Activated CD4-positive, alpha-beta T cell treated with anti-CD3 and anti-CD28 coated beads, Interleukin-2, amount 10 ng/mL, durations not matched to agents 7 days and 5 days (primary cell): ENCODE data around the gene YWHAH. TPM values are rescaled to one million over a fixed set of nuclear protein-coding genes. Genes with fewer than 3 reads are reported as not detected.

Source experiments
- CTCF ChIA-PET: fragments of 350-600 bp; sonication (Branson Sonifier 250); formaldehyde crosslinking; loops from one replicate; lab custom pipeline; 2021; ENCODE audit warnings: antibody characterized with exemption; lab: Charles Lee
- POLR2A ChIA-PET: fragments of 350-600 bp; sonication (Branson Sonifier 250); formaldehyde crosslinking; loops from one replicate; lab custom pipeline; 2021; ENCODE audit warnings: antibody characterized with exemption; lab: Charles Lee
- DNase-seq: peaks from one replicate; pipeline ENCODE4 v3.0.0-alpha.2; 2020
- H3K27ac Mint-ChIP-seq: one replicate; pipeline ENCODE4 v1.8.0; 2021; ENCODE audit warnings: mild to moderate bottlenecking, moderate library complexity, mixed read lengths
- H3K27me3 Mint-ChIP-seq: one replicate; pipeline ENCODE4 v1.8.0; 2021; ENCODE audit warnings: mixed read lengths
- H3K36me3 Mint-ChIP-seq: one replicate; pipeline ENCODE4 v1.8.0; 2021; ENCODE audit warnings: low read depth, mixed read lengths
- H3K4me1 Mint-ChIP-seq: one replicate; pipeline ENCODE4 v1.8.0; 2021; ENCODE audit warnings: mixed read lengths
- H3K4me3 Mint-ChIP-seq: one replicate; pipeline ENCODE4 v1.8.0; 2021; ENCODE audit warnings: mild to moderate bottlenecking, moderate library complexity, mixed read lengths
- H3K9me3 Mint-ChIP-seq: one replicate; pipeline ENCODE4 v1.8.0; 2021; ENCODE audit warnings: mixed read lengths
- total RNA-seq, 2 experiments: library from RNA; stranded (reverse); gene quantifications; one replicate each; pipeline ENCODE4 v1.2.3, GENCODE V29; 2021

YWHAH gene
- total RNA-seq, 2 experiments from 2014 or later = 182 to 190 TPM

DNA sequence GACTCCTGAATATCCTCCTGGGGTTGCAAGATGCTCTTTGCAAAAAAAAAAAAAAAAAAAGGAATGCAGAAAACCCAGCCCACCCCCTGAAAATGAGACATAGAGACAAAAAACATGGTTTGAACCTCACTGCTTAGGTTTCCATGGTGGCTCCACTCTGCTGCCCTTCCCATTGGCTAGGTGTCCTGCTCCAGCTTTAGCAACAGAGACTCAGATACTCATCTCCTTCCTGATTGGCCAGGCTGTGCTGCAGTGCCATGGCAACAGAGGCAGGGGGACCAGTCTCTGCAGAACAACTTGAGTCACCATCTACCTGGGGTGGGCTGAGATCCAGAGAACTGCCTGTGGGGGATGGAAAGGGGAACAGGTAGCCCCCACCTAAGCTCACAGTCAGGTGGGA, 17.4 kb upstream of the YWHAH start:
- peaks cover 17% of the 10 kb centered on the region for H3K27me3 Mint-ChIP-seq
- no peak overlapping the region for H3K27ac Mint-ChIP-seq
- no peaks in the 10 kb centered on the region for H3K36me3 Mint-ChIP-seq
- POLR2A ChIA-PET = no interaction called here
- no peak overlapping the region for H3K4me3 Mint-ChIP-seq
- CTCF ChIA-PET = interaction anchor here (0.5 to 0.6 kb wide), 2 partner anchors 30 to 112 kb away, joined by 3 to 4 read pairs; no protein-coding TSS in a partner anchor
- no peaks in the 10 kb centered on the region for H3K9me3 Mint-ChIP-seq
- peaks cover 10% of the 10 kb centered on the region for H3K4me1 Mint-ChIP-seq
- no peak for DNase-seq

DNA sequence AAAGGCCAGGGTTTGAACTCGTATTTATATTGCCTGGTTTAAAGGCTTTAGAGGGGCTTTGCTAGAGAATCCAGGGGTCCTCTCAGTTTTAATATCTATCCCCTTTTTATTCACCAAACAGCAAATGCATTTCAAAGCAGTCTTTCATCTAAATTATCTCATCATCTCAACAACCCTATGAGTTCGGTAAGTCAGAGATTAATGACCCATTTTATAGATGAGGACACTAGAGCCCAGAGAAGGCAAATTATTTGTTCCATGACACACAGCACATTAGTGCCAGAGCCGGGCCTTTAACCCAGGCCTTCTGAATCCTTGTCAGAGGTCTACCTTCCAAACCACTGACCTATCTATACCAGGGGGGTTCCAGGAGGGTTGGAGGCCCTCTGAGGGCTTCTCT, 16.8 kb upstream of the YWHAH start:
- POLR2A ChIA-PET = no interaction called here
- Mint-ChIP-seq H3K4me3 (no peak overlapping the region), H3K27ac (no peak overlapping the region)

DNA sequence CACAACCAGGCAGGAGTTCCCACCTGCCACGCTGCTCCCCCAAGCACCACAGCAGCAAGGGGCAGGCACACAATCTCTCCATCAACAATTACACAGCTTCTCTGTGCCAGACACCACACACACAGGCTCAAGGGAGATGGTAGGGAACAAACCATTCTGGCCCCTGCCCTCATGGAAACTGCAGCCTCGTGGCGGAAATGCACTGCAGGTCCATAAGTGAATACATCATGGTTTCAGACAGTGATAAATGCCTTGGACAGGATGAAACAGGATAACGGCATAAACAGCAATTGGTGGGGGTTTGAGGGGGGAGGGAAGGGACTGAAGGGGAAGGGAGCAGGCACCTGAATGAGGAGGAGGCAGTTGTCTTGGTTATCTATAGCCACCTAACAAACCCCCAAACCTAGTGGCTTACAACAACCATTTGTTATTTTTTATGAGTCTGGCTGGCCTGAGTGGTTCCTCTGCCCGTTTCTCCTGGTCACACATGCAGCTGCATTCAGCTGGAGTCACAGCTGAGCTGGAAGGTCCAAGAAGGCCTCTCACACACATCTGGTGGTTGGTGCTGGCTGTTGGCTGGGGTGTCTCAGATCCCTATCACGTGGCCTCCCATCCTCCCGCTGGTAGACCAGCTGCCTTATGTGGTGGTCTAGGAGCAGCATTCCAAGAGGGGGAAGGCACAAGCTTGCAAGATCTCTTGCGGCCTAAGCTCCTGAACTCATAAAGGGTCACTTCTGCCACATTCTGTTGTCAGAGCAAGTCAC, 15.0 kb upstream of the YWHAH start:
- Mint-ChIP-seq H3K4me1 (no peaks in the 10 kb centered on the region), H3K27ac (no peak overlapping the region), H3K4me3 (no peak overlapping the region), H3K9me3 (no peaks in the 10 kb centered on the region), H3K27me3 (peaks cover 20% of the 10 kb centered on the region), H3K36me3 (no peaks in the 10 kb centered on the region)
- DNase-seq = no peak
- POLR2A ChIA-PET = no interaction called here
- CTCF ChIA-PET = interaction anchor here (1.2 kb wide), 1 partner anchor 12 kb away, joined by 3 read pairs; no protein-coding TSS in a partner anchor

More for the DNA sequence above, 16.8 kb upstream of the YWHAH start:
- Mint-ChIP-seq H3K27me3 (peaks cover 17% of the 10 kb centered on the region), H3K9me3 (no peaks in the 10 kb centered on the region), H3K4me1 (peaks cover 7% of the 10 kb centered on the region), H3K36me3 (no peaks in the 10 kb centered on the region)
- CTCF ChIA-PET = no interaction called here
- no peak for DNase-seq

DNA sequence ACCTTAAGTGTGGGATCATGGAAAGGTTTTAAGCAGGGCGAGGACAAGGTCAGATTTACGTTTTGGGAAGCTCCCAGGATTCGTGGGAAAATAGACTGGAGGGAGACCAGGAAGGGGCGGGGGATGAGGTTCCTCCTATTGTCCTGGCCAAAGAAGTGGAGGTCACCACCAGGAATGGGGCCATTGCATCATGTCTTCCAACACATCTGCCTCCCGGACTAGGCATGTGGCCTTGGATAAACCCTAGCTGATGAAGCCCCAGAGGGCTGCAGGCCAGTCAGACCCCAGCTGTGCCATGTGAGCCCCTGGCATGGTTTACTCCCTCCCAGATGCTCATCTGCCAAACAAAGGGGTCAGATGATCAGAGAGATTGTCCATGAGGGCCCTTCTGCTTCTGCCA, 11.5 kb upstream of the YWHAH start:
- peaks cover 2% of the 10 kb centered on the region for H3K4me1 Mint-ChIP-seq
- H3K27ac Mint-ChIP-seq = no peak overlapping the region
- no peak overlapping the region for H3K4me3 Mint-ChIP-seq
- no peak for DNase-seq
- POLR2A ChIA-PET = no interaction called here
- H3K27me3 Mint-ChIP-seq = peaks cover 9% of the 10 kb centered on the region
- H3K9me3 Mint-ChIP-seq = no peaks in the 10 kb centered on the region
- CTCF ChIA-PET = interaction anchor here (1.2 kb wide), 1 partner anchor 38 kb away, joined by 4 read pairs; no protein-coding TSS in a partner anchor
- H3K36me3 Mint-ChIP-seq = no peaks in the 10 kb centered on the region

DNA sequence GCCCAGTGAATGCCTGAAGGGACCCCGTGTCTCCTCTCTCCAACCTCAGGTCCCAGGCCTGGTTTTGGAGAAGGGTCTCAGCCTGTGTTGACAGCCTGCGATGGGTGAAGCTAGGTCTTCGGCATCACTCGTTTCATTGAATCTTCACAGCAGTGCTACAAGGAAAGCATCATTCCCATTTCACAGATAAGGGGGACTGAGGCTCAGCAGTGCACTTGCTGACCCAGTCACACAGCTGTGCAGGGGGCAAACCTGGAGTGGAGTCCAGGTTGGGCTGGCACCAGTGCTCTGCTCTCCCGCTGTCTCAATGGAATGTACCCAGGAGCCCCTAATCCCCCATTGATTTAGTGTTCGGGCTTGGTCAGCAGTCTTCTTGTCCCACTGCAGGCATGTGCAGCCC, 10.9 kb upstream of the YWHAH start:
- no peak overlapping the region for H3K27ac Mint-ChIP-seq
- H3K27me3 Mint-ChIP-seq = peaks cover 6% of the 10 kb centered on the region
- no peak for DNase-seq
- no peaks in the 10 kb centered on the region for H3K36me3 Mint-ChIP-seq
- H3K4me3 Mint-ChIP-seq = no peak overlapping the region
- ChIA-PET POLR2A (no interaction called here), CTCF (interaction anchor here (1.2 kb wide), 1 partner anchor 37 kb away, joined by 4 read pairs; no protein-coding TSS in a partner anchor)
- peaks cover 2% of the 10 kb centered on the region for H3K4me1 Mint-ChIP-seq
- H3K9me3 Mint-ChIP-seq = no peaks in the 10 kb centered on the region

DNA sequence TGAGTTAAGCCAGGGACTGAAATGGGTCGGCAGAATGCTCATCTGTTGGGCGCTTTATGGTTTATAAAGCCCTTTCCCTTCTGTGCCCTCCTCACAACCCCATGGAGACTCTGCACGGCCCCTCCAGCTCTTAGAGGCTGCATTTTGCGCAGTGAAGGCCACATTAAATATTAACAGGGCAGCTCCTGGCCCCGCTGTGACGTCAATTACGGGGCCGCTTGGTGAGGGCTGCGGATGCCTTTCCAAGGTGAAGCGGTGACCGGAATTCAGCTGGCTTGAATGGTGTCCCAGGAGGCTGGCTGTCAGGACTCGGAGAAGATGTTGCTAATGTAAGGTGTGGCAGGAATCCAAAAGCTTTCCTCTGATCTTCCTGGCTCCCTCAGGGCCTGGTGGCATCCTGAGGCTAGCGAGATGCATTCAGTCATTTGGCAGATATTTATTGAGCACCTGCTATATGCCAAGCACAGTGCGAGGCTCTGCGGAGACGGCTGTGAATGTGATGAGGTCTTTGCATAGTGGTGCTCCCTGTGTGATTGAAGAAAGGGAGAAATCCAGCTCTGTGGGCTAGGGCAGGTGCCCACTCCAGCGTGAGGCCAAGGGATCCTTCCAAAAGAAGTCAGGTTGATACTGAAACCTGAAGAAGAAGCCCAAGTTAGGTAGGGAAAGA, 10.4 kb upstream of the YWHAH start:
- H3K4me1 Mint-ChIP-seq = peaks cover 2% of the 10 kb centered on the region
- no peak overlapping the region for H3K4me3 Mint-ChIP-seq
- POLR2A ChIA-PET = no interaction called here
- CTCF ChIA-PET = interaction anchor here (1.2 kb wide), 1 partner anchor 37 kb away, joined by 4 read pairs; no protein-coding TSS in a partner anchor
- H3K27me3 Mint-ChIP-seq = peaks cover 6% of the 10 kb centered on the region
- DNase-seq = no peak
- no peaks in the 10 kb centered on the region for H3K9me3 Mint-ChIP-seq
- no peak overlapping the region for H3K27ac Mint-ChIP-seq
- no peaks in the 10 kb centered on the region for H3K36me3 Mint-ChIP-seq

DNA sequence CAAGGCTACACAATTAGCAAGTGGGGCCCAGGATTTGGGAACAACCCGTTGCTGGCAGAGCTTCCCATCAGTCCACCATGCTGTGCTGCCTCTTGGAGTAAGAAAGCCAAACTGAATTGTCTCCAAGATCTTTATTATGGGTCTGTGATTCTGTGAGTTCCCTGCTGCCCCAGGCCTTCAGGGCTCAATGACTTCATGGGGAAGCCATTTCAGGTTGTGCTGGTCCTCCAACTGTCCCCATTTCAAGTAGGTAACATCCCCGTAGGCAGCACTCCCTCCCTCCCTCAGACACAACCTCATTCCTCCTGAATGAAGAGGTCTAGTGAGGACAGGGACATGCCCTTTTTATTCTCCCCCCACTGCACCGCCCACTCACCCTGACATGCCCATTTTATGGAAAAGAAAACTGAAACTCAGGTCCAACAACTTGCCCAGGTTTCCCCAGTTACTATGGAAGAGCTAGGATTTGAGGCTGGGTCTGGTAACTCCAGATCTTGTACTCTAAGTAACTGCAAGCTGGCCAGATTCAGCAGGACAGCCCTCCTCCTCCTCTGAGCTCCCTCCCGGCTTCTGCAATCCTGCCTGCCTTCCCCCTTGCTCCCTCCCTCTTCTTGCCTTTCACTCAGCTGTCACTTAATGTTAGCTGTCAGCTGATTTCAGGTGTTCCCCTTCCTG, 8.2 kb upstream of the YWHAH start:
- no peaks in the 10 kb centered on the region for H3K9me3 Mint-ChIP-seq
- no peaks in the 10 kb centered on the region for H3K36me3 Mint-ChIP-seq
- POLR2A ChIA-PET = no interaction called here
- peaks cover 6% of the 10 kb centered on the region for H3K27me3 Mint-ChIP-seq
- DNase-seq = no peak
- H3K4me1 Mint-ChIP-seq = peaks cover 2% of the 10 kb centered on the region
- no peak overlapping the region for H3K27ac Mint-ChIP-seq
- CTCF ChIA-PET = no interaction called here
- H3K4me3 Mint-ChIP-seq = no peak overlapping the region

DNA sequence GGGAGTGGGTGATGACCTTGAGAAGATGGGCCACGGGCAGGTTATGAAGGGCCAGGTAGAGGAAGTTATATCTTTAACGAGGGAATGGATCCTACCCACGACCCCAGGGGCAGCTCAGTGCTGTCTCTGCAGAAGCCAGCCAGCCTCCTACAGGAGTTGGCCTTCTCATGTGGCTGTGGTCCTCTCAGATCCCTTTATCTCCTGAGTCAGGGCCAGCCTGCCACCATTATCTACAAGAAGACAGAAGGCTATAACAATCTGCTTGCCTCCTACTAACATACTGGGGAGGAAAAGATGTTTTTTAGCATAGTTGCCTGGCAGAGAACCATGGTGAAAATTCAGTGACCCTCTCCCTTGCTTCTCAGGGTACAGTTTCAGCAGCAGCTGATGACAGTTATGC, 7.0 kb upstream of the YWHAH start:
- H3K27me3 Mint-ChIP-seq = peaks cover 3% of the 10 kb centered on the region
- H3K4me1 Mint-ChIP-seq = peaks cover 2% of the 10 kb centered on the region
- ChIA-PET POLR2A (no interaction called here), CTCF (no interaction called here)
- H3K27ac Mint-ChIP-seq = no peak overlapping the region
- no peak overlapping the region for H3K4me3 Mint-ChIP-seq
- H3K36me3 Mint-ChIP-seq = no peaks in the 10 kb centered on the region
- DNase-seq = no peak
- no peaks in the 10 kb centered on the region for H3K9me3 Mint-ChIP-seq

DNA sequence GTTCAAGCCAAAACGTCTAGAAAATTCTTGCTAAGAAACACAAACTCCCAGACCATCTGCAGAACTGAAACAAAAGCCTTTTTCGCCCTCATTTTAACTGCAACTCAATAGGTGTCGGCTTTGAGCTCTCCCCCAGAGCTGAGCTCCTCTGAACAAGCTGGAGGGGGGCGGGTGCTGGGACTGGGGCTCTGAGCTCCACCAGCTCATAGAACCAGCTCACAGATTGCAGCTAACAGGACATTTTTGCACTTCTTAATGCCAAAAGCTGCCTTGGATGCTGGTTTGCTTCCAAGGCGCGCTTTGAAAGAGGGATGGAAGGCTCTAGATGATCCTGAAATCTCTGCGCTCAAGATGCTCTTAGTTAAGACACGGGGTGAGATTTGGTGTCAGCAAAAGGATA, 6.0 kb upstream of the YWHAH start:
- H3K9me3 Mint-ChIP-seq = no peaks in the 10 kb centered on the region
- no peak overlapping the region for H3K27ac Mint-ChIP-seq
- H3K4me3 Mint-ChIP-seq = no peak overlapping the region
- ChIA-PET POLR2A (no interaction called here), CTCF (no interaction called here)
- peaks cover 3% of the 10 kb centered on the region for H3K27me3 Mint-ChIP-seq
- H3K4me1 Mint-ChIP-seq = peaks cover 10% of the 10 kb centered on the region
- H3K36me3 Mint-ChIP-seq = no peaks in the 10 kb centered on the region
- DNase-seq = no peak

DNA sequence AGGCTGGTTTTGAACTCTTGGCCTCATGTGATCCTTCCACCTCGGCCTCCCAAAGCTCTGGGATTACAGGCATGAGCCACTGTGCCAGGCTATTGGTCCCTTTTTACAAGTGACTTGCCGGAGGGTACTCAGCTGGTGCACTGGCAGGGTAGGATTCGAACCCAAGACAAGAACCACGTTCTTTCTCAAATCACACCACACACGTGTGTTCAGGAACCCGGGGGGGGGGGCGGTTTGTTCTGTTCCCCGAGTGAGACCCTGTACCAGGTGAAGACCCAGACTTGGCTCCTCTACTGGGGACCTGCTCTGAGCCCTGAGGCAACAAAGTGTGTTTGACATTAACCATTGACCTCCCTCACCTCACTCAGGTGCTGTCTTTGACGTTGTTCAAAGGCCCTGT, 3.8 kb upstream of the YWHAH start:
- CTCF ChIA-PET = interaction anchor here (0.6 to 1.4 kb wide), 2 partner anchors 12 to 673 kb away, joined by 3 to 4 read pairs; no protein-coding TSS in a partner anchor
- Mint-ChIP-seq H3K9me3 (no peaks in the 10 kb centered on the region), H3K27me3 (no peaks in the 10 kb centered on the region), H3K4me3 (no peak overlapping the region), H3K4me1 (peaks cover 17% of the 10 kb centered on the region), H3K36me3 (no peaks in the 10 kb centered on the region), H3K27ac (no peak overlapping the region)
- DNase-seq = no peak
- POLR2A ChIA-PET = no interaction called here

DNA sequence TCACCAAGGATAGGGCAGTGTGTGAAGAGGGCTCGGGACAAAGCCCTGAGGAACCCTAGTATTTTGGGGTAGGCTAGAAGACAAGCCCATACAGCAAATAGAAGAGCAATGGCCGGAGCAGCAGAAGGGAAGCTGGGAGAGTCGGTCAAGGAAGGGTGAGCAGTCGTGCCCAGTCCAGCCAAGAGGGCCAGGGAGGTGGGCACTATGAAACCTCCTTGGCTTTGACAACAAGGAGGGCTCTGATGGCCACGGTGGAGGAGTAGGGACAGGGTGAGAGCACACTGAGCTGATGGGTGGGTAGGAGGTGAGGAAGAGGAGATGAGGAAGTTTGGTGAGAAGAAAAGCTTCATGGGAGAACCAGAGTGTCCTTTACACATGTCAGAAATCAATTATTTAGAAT, 2.2 kb upstream of the YWHAH start:
- H3K4me1 Mint-ChIP-seq = peaks cover 17% of the 10 kb centered on the region

DNA sequence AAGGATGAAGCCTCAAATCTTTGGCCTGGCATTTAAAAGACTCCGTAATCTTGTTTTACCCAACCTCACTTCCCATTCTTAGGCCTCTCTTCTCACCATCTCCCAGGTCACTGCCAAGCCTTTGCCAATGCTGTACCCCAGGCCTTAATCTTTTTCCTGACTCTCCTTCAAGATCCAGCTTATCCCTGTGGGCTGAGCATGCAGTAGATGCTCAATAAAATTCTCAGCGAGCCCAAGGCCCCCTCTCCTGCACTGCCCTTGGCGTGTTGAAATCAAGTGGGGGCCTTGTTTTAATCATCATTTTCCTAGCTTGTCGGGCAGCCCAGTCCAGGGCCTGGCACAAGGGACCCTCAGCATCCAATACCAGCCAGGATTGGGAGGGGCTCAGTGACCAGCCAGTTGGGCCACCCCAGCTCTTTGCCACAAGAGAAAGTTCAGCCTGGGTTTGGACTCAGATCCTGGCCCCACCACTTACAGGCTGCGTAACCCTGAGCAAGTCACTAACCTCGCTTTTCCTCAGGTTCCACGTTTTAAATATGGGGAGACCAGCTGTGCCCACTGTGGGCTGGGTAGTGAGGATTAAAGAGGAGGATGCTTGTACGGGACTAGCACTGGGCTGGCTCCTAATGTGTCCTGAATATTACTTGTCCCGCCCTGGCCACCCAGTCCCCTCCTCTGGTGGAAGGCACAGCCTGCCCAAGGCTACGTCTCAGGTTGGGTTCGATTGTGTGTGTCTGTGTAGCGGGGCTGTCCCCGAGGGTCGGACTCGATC, 943 bp upstream of the YWHAH start:
- no peak for DNase-seq
- H3K9me3 Mint-ChIP-seq = no peaks in the 10 kb centered on the region
- ChIA-PET CTCF (interaction anchor here (0.6 to 2.8 kb wide), 3 partner anchors 10 to 27 kb away, joined by 3 to 8 read pairs (median 3); no protein-coding TSS in a partner anchor), POLR2A (no interaction called here)
- peak overlapping the region; percentile 85 for H3K4me3 Mint-ChIP-seq
- H3K27me3 Mint-ChIP-seq = no peaks in the 10 kb centered on the region
- peaks cover 28% of the 10 kb centered on the region for H3K4me1 Mint-ChIP-seq
- H3K27ac Mint-ChIP-seq = peak overlapping the region; percentile 85
- H3K36me3 Mint-ChIP-seq = peaks cover 11% of the 10 kb centered on the region

More for the DNA sequence above, 2.2 kb upstream of the YWHAH start:
- Mint-ChIP-seq H3K36me3 (peaks cover under 1% of the 10 kb centered on the region), H3K27me3 (no peaks in the 10 kb centered on the region), H3K9me3 (no peaks in the 10 kb centered on the region), H3K27ac (peak overlapping the region; percentile 54), H3K4me3 (no peak overlapping the region)
- no peak for DNase-seq
- POLR2A ChIA-PET = no interaction called here
- CTCF ChIA-PET = interaction anchor here (2.8 kb wide), 1 partner anchor 28 kb away, joined by 8 read pairs; no protein-coding TSS in a partner anchor
